CD4-positive, alpha-beta T cell treated with Interleukin-2 at 100 ng/mL for 4 hours (primary cell): ENCODE measurements around the gene WASHC2A.
"Not testable (repeated sequence)": the region's sequence is repeated elsewhere in the genome, so short reads cannot be mapped to it uniquely, and the experiment has no call there.

Experiments
- DNase-seq: peaks from one replicate; pipeline ENCODE4 v3.0.0-alpha.2; 2020; ENCODE audit warnings: low spot score

The WASHC2A gene

DNA sequence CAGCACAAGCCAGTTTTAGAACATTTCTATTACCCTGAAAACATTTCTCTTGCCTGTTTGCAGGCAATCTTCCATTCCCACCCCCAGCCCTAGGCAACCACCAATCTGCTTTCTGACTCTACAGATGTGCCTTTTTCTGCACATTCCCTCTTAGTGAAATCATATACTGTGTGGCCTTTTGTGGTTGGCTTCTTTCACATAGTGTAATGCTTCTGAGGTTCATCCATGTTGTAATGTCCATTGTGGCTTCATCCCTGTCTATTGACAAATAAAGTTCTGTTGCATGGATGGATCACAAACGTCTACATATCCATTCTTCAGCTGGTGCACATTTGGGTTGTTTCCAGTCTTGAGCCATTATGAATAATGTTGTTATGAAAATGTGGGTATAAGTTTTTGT is 77.8 kb downstream of the WASHC2A start:
- not testable (repeated sequence) for DNase-seq

DNA sequence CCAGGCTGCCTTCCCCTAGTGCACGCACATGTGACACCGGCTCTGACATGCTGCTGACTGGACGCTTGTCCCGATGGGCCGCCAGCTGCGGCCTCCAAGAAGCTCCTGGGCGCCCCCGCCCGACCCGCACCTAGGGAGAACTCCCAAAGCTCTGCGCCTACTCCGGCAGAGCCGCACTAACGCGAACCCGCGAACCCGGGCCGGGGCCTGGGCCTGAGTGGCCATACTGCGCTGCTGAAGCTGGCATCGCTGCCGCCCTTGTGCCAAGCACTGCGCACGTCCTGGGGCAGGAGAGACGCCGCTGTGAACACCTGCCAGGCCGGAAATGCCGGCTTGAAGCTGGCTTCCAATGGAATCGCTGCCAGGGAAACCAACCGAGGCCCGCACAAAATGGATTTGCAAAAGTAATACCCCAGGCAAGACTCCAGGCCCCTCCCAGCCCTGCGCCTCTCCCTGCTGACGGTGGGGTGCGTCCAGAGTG is 85.1 kb downstream of the WASHC2A start:
- DNase-seq, result no peak

DNA sequence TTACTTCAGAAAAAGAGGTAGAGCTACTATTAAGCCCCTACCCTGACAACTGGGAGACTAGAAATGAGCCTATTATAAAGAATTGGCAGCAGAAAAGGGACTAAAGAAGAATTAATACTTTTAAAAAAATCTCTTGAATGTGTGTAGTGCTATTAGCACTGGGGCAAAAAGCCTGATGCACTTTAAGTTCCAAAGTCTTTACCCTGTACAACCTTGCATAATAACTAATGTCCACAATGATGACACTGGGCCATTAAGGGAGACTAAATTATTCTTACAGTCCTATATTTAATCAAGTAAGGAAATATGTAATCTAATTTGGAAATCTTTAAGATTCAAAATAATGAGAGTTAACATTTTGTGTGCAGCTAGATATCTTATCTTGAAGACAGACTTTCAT is 90.1 kb downstream of the WASHC2A start:
- DNase-seq, result not testable (repeated sequence)

- not testable (repeated sequence) for DNase-seq
Observed at GRCh38 chr10:50159856-50160255, 92.1 kb downstream of the WASHC2A start.

GRCh38 chr10:50165038-50165437 is 97.3 kb downstream of the WASHC2A start:
- DNase-seq, result not testable (repeated sequence)

- not testable (repeated sequence) for DNase-seq
Observed at GRCh38 chr10:50167833-50168232, 100.1 kb downstream of the WASHC2A start.

GRCh38 chr10:50169506-50169905 is 101.8 kb downstream of the WASHC2A start:
- not testable (repeated sequence) for DNase-seq

DNA sequence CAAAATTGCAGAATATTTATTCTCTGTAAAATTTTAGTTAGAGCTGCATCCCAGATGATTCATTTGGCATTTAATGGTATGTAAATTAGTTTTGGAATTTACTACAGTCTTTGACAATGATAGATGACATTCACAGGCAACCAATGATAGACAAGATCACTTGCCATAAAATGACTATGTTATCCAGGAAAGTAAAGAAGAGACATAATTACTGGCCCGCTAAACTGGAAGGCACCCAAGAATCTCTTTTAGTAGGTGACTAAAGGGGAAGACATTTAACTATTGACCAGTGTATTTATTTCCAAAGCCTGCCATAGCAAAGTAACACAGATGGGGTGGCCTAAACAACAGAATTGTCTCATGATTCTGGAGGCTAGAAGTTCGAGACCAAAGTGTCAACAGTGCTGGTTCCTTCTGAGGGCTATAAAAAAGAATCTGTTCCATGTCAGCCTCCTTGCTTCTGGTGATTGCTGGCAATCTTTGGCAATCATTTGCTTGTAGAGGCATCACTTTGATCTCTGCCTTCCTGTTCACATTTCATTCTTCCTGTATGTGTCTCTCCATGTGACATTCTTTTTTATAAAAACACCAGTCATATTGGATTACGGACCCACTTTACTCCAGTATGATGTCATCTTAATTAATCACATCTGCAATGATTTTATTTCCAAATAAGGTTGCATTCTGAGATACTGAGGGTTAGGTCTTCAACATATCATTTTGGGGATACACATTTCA is 107.2 kb downstream of the WASHC2A start:
- DNase-seq, result not testable (repeated sequence)
